Adrenal gland (tissue), 12 donors: ENCODE measurements around the gene ZC3H7A. TPM values are rescaled to one million over a fixed set of nuclear protein-coding genes. Genes with fewer than 3 reads are reported as not detected.

Source experiments
- DNase-seq, 7 donors: peaks; one replicate each; pipeline ENCODE4 v3.0.0-alpha.2; 2019 to 2020
- H3K27ac ChIP-seq, 5 donors: fragments of 200-600 bp; sonication (generic) in 4 of 5; 1 replicate in 3 of 5; 2 replicates in 2 of 5; pipeline versions ENCODE4 v1.5.1 to v1.8.0; 2016 to 2020; ENCODE audit warnings: mild to moderate bottlenecking in 1 of 5
- H3K27me3 ChIP-seq: fragments of 200-600 bp; 2 replicates; pipeline ENCODE4 v1.8.0; 2021
- H3K36me3 ChIP-seq, 2 donors: fragments of 200-600 bp; replicated peaks in 1 of 2; 1 replicate in 1 of 2; 2 replicates in 1 of 2; pipeline versions ENCODE4 v1.5.1 to v1.8.0; 2018 to 2022
- H3K4me1 ChIP-seq, 2 donors: fragments of 200-600 bp; replicated peaks in 1 of 2; 1 replicate in 1 of 2; 2 replicates in 1 of 2; pipeline versions ENCODE4 v1.5.1 to v1.8.0; 2018 to 2021
- H3K4me3 ChIP-seq, 4 donors: fragments of 200-600 bp; sonication (generic) in 3 of 4; one replicate each; pipeline ENCODE4 v1.5.1; 2016 to 2018
- H3K9me3 ChIP-seq, 3 donors: fragments of 200-600 bp; sonication (generic) in 1 of 3; replicated peaks in 1 of 3; 1 replicate in 2 of 3; 2 replicates in 1 of 3; pipeline versions ENCODE4 v1.5.1 to v1.8.0; 2016 to 2021
- CTCF ChIP-seq, 6 experiments: fragments of 450-650 bp in 4 of 6; fragments of 200-600 bp in 2 of 6; sonication (generic) in 1 of 6; IDR thresholded peaks; 1 replicate in 5 of 6; 2 replicates in 1 of 6; pipeline versions ENCODE4 v1.5.1 to v1.8.0; 2016 to 2021; ENCODE audit warnings: antibody characterized with exemption in 6 of 6, mild to moderate bottlenecking in 2 of 6, moderate library complexity in 1 of 6
- POLR2A ChIP-seq, 2 donors: fragments of 450-650 bp; IDR thresholded peaks; one replicate each; pipeline ENCODE4 v1.6.1; 2017; ENCODE audit warnings: antibody characterized with exemption in 2 of 2, mild to moderate bottlenecking in 2 of 2, moderate library complexity in 1 of 2
- WGBS, 4 donors: extraction: QIAGEN DNeasy Blood & Tissue Kit in 2 of 4; methylation state at CpG; one replicate each; pipeline versions ENCODE4 v1.1.5 to v1.1.7; 2013 to 2017; 5-methylcytosine and 5-hydroxymethylcytosine counted together
- intact Hi-C, 2 donors: fragments of 100-400 bp; cut with DNase I; formaldehyde crosslinking; loops; one replicate each; pipeline versions ENCODE4 v1.14.1 to v1.15.0; 2022 to 2023
- polyA plus RNA-seq, 3 donors: library from polyadenylated mRNA; stranded (reverse); fragments of 200-250 nt in 2 of 3; fragments of 350-450 nt in 1 of 3; fragmentation: Illumina TruSeq in 1 of 3; extraction: RNeasy Lipid Tissue Mini Kit (QIAGEN cat#74804) in 1 of 3; gene quantifications; one replicate each; pipeline ENCODE4 v1.2.3, GENCODE V29; 2013 to 2014
- total RNA-seq, 9 donors: library from RNA; depleted of rRNA in 4 of 9; stranded (reverse); fragments of >200 nt in 4 of 9; fragments of 120-200 nt in 1 of 9; fragmentation: NEBNext Ultra II Directional in 1 of 9; extraction: Animal tissue kit (Norgen Biotek cat#: 25700) in 1 of 9; gene quantifications; one replicate each; pipeline versions ENCODE4 v1.1.0 to v1.2.4, GENCODE V29; 2013 to 2023
- donor health status: healthy with polysubstance abuse.
- donor health status: Bipolar disorder and iron deficiency.
- donor health status: DM: yes; HTN: yes; CAD: no.
- donor health status: DM: no; HTN: no; CAD: no.
- donor health status: DM: no; HTN: no; CAD: no.
- donor health status: DM: yes; HTN: yes; CAD: no.

ZC3H7A gene
- total and polyA plus RNA-seq, 12 donors = 31.1 to 83.9 (median 43.0) TPM

GRCh38 chr16:11731222-11731621, 65.8 kb downstream of the ZC3H7A start:
- no peak for TF ChIP-seq CTCF (IDR thresholded peaks at IDR 0.05)
- no peak for TF ChIP-seq POLR2A (IDR thresholded peaks at IDR 0.05)
- intact Hi-C loops = no loop called here
- H3K36me3 ChIP-seq = peaks cover 0 to 67% of the 10 kb centered on the region in 2 donors
- no peak for DNase-seq
- 76 to 82% (median 80%) methylated on average over 3 of the region's 3 CpGs for WGBS, 4 donors
- no peaks in the 10 kb centered on the region for H3K27me3 ChIP-seq
- no peaks in the 10 kb centered on the region for H3K9me3 ChIP-seq
- peaks cover 21 to 41% of the 10 kb centered on the region in 2 donors for H3K4me1 ChIP-seq
- no peak overlapping the region for H3K27ac ChIP-seq
- H3K4me3 ChIP-seq = no peak overlapping the region

- Histone ChIP-seq H3K4me3 (no peak overlapping the region), H3K9me3 (no peaks in the 10 kb centered on the region), H3K36me3 (peaks cover 0 to 68% of the 10 kb centered on the region in 2 donors), H3K27me3 (no peaks in the 10 kb centered on the region), H3K4me1 (peaks cover 13 to 29% of the 10 kb centered on the region in 2 donors), H3K27ac (no peak overlapping the region)
- 96 to 98% (median 98%) methylated on average over 3 of the region's 3 CpGs for WGBS, 4 donors
- TF ChIP-seq POLR2A (IDR thresholded peaks at IDR 0.05) (no peak), CTCF (IDR thresholded peaks at IDR 0.05) (no peak)
- intact Hi-C loops = no loop called here
- no peak for DNase-seq
Measured at GRCh38 chr16:11729787-11730186, 67.3 kb downstream of the ZC3H7A start.

- intact Hi-C loops = no loop called here
- TF ChIP-seq POLR2A (IDR thresholded peaks at IDR 0.05) = no peak
- TF ChIP-seq CTCF (IDR thresholded peaks at IDR 0.05) = no peak
- Histone ChIP-seq H3K4me1 (peaks cover 0 to 15% of the 10 kb centered on the region in 2 donors), H3K4me3 (no peak overlapping the region), H3K27me3 (no peaks in the 10 kb centered on the region), H3K9me3 (no peaks in the 10 kb centered on the region), H3K36me3 (peaks cover 0 to 64% of the 10 kb centered on the region in 2 donors), H3K27ac (no peak overlapping the region)
- WGBS, 4 donors = 66 to 74% (median 73%) methylated on average over 4 of the region's 4 CpGs
- no peak for DNase-seq
Measured at GRCh38 chr16:11727796-11728543, 69.1 kb downstream of the ZC3H7A start.

- 84 to 99% (median 95%) methylated on average over 8 of the region's 8 CpGs for WGBS, 4 donors
Measured at GRCh38 chr16:11726008-11726407, 71.0 kb downstream of the ZC3H7A start.

More at GRCh38 chr16:11726008-11726407, 71.0 kb downstream of the ZC3H7A start:
- no peak overlapping the region for H3K27ac ChIP-seq
- no peaks in the 10 kb centered on the region for H3K27me3 ChIP-seq
- TF ChIP-seq POLR2A (IDR thresholded peaks at IDR 0.05) (no peak), CTCF (IDR thresholded peaks at IDR 0.05) (no peak)
- peaks cover 0 to 55% of the 10 kb centered on the region in 2 donors for H3K36me3 ChIP-seq
- peaks cover 0 to 14% of the 10 kb centered on the region in 2 donors for H3K4me1 ChIP-seq
- DNase-seq = no peak
- intact Hi-C loops = no loop called here
- no peaks in the 10 kb centered on the region for H3K9me3 ChIP-seq
- no peak overlapping the region for H3K4me3 ChIP-seq
